Measurements from ENCODE around the gene SYNPR. TPM values are rescaled to one million over a fixed set of nuclear protein-coding genes. Genes with fewer than 3 reads are reported as not detected.

The SYNPR gene
- polyA plus RNA-seq, 1 donor from 2014 or later = 2.0 TPM

DNA sequence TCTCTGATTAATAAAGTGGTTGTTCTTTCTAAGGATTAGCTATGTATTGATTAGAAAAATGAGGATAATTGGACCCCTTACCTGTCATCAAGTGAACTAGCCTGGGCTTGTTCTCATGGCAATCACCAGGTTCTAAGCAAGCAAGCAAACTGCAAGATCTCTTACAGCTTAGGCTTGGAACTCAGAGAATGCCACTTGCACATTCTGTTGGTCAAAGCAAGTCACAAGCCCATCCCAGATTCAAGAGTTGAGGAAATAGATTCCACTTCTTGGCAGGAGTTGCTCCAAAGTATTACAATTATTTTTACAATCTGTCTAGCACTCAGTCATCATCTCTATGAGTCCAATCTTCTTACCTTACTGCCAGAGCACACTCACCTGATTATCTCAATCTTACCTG is 180.3 kb downstream of the SYNPR start:
- Histone ChIP-seq H3K79me2 (replicated peaks; ENCODE audit: insufficient read depth, low read length) (no peaks in the 10 kb centered on the region), H3F3A (ENCODE audit: insufficient read depth, low read length, poor library complexity, severe bottlenecking) (no peaks in the 10 kb centered on the region), H3K4me3 (ENCODE audit: low read length) (no peak overlapping the region), H4K20me1 (ENCODE audit: insufficient read depth) (no peaks in the 10 kb centered on the region), H2AFZ (ENCODE audit: low read depth, low read length) (no peak overlapping the region), H3K27ac (ENCODE audit: low read length) (no peak overlapping the region), H3K9me2 (ENCODE audit: insufficient read depth, low read length) (no peaks in the 10 kb centered on the region), H3K27me3 (ENCODE audit: insufficient read depth, low read depth, low read length) (no peaks in the 10 kb centered on the region), H3K9ac (ENCODE audit: low read length) (no peak overlapping the region), H3K36me3 (ENCODE audit: insufficient read depth, low read length) (no peaks in the 10 kb centered on the region), H3K4me2 (ENCODE audit: low read length) (no peak overlapping the region), H3K9me3 (ENCODE audit: low read length) (no peaks in the 10 kb centered on the region)
- TF ChIP-seq EP300 (conservative IDR thresholded peaks at IDR 0.05; ENCODE audit: poor library complexity, severe bottlenecking) = no peak
- TF ChIP-seq MXI1 (conservative IDR thresholded peaks at IDR 0.05; ENCODE audit: poor library complexity, severe bottlenecking) = no peak
- TF ChIP-seq, protein P1, sequence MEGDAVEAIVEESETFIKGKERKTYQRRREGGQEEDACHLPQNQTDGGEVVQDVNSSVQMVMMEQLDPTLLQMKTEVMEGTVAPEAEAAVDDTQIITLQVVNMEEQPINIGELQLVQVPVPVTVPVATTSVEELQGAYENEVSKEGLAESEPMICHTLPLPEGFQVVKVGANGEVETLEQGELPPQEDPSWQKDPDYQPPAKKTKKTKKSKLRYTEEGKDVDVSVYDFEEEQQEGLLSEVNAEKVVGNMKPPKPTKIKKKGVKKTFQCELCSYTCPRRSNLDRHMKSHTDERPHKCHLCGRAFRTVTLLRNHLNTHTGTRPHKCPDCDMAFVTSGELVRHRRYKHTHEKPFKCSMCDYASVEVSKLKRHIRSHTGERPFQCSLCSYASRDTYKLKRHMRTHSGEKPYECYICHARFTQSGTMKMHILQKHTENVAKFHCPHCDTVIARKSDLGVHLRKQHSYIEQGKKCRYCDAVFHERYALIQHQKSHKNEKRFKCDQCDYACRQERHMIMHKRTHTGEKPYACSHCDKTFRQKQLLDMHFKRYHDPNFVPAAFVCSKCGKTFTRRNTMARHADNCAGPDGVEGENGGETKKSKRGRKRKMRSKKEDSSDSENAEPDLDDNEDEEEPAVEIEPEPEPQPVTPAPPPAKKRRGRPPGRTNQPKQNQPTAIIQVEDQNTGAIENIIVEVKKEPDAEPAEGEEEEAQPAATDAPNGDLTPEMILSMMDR (IDR thresholded peaks at IDR 0.05; ENCODE audit: poor library complexity, severe bottlenecking) = no peak

DNA sequence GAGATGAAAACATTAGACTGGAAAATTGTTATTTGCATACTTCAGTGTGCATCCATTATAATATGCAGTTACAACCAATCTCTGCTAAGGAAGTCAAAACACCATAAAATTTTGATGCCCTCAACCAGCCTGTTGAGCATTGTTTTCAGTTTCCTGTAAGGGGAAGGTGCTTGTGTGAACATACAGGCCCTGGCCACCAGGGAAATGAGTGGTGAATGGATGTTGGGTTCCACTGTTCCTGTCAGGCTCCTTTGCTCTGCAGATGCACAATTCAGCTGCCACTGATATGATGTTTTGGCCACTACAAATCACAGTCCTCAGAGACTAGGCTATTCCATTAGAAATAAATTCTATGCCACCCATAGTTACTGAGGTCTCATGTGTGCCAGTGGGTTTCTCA is 184.6 kb downstream of the SYNPR start:
- Histone ChIP-seq H3K36me3 (ENCODE audit: insufficient read depth, low read length) (no peaks in the 10 kb centered on the region), H3F3A (ENCODE audit: insufficient read depth, low read length, poor library complexity, severe bottlenecking) (no peaks in the 10 kb centered on the region), H4K20me1 (ENCODE audit: insufficient read depth) (no peaks in the 10 kb centered on the region), H3K9me2 (ENCODE audit: insufficient read depth, low read length) (no peaks in the 10 kb centered on the region), H3K79me2 (replicated peaks; ENCODE audit: insufficient read depth, low read length) (no peaks in the 10 kb centered on the region), H2AFZ (ENCODE audit: low read depth, low read length) (no peak overlapping the region), H3K9me3 (ENCODE audit: low read length) (no peaks in the 10 kb centered on the region), H3K9ac (ENCODE audit: low read length) (no peak overlapping the region), H3K4me2 (ENCODE audit: low read length) (no peak overlapping the region), H3K27ac (ENCODE audit: low read length) (no peak overlapping the region), H3K4me3 (ENCODE audit: low read length) (no peak overlapping the region), H3K27me3 (ENCODE audit: insufficient read depth, low read depth, low read length) (no peaks in the 10 kb centered on the region)
- TF ChIP-seq MXI1 (conservative IDR thresholded peaks at IDR 0.05; ENCODE audit: poor library complexity, severe bottlenecking) (no peak), POLR2AphosphoS5 (IDR thresholded peaks at IDR 0.05) (no peak), EZH2 (IDR thresholded peaks at IDR 0.05; ENCODE audit: borderline replicate concordance, insufficient read depth, low read length, poor library complexity, severe bottlenecking) (no peak)

DNA sequence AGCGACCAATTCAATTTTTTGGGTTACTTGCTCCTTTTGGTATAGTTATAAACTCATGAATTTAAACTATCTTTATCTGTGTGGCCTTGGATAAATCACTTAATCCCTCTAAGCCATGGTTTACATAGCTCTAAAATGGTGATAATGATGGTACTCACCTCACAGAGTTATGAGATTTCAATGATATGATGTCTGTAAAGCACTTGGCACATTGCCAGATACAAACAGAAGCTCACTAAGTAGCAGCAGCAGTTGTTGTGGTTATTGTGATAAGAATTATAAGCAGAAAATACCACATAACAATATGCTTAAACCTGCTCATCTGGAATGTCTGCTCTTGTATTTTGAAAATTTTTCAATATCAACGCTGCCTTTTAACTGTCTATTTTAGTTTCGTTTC is 189.3 kb downstream of the SYNPR start:
- Histone ChIP-seq H3K27ac (ENCODE audit: low read length) (no peak overlapping the region), H3K79me2 (replicated peaks; ENCODE audit: insufficient read depth, low read length) (no peaks in the 10 kb centered on the region), H3K9ac (ENCODE audit: low read length) (no peak overlapping the region), H2AFZ (ENCODE audit: low read depth, low read length) (no peak overlapping the region), H4K20me1 (ENCODE audit: insufficient read depth) (no peaks in the 10 kb centered on the region), H3K9me3 (ENCODE audit: low read length) (no peaks in the 10 kb centered on the region), H3K27me3 (ENCODE audit: insufficient read depth, low read depth, low read length) (no peaks in the 10 kb centered on the region), H3K4me3 (ENCODE audit: low read length) (no peak overlapping the region), H3K4me2 (ENCODE audit: low read length) (no peak overlapping the region), H3F3A (ENCODE audit: insufficient read depth, low read length, poor library complexity, severe bottlenecking) (no peaks in the 10 kb centered on the region), H3K9me2 (ENCODE audit: insufficient read depth, low read length) (no peaks in the 10 kb centered on the region), H3K36me3 (ENCODE audit: insufficient read depth, low read length) (no peaks in the 10 kb centered on the region)
- TF ChIP-seq SMC3 (conservative IDR thresholded peaks at IDR 0.05; ENCODE audit: poor library complexity) (no peak), RAD21 (conservative IDR thresholded peaks at IDR 0.05) (no peak), POLR2AphosphoS5 (IDR thresholded peaks at IDR 0.05) (no peak), MXI1 (conservative IDR thresholded peaks at IDR 0.05; ENCODE audit: poor library complexity, severe bottlenecking) (no peak), EP300 (conservative IDR thresholded peaks at IDR 0.05; ENCODE audit: poor library complexity, severe bottlenecking) (no peak), TAF1 (IDR thresholded peaks at IDR 0.05; ENCODE audit: low read depth) (no peak)
- TF ChIP-seq, protein P2, sequence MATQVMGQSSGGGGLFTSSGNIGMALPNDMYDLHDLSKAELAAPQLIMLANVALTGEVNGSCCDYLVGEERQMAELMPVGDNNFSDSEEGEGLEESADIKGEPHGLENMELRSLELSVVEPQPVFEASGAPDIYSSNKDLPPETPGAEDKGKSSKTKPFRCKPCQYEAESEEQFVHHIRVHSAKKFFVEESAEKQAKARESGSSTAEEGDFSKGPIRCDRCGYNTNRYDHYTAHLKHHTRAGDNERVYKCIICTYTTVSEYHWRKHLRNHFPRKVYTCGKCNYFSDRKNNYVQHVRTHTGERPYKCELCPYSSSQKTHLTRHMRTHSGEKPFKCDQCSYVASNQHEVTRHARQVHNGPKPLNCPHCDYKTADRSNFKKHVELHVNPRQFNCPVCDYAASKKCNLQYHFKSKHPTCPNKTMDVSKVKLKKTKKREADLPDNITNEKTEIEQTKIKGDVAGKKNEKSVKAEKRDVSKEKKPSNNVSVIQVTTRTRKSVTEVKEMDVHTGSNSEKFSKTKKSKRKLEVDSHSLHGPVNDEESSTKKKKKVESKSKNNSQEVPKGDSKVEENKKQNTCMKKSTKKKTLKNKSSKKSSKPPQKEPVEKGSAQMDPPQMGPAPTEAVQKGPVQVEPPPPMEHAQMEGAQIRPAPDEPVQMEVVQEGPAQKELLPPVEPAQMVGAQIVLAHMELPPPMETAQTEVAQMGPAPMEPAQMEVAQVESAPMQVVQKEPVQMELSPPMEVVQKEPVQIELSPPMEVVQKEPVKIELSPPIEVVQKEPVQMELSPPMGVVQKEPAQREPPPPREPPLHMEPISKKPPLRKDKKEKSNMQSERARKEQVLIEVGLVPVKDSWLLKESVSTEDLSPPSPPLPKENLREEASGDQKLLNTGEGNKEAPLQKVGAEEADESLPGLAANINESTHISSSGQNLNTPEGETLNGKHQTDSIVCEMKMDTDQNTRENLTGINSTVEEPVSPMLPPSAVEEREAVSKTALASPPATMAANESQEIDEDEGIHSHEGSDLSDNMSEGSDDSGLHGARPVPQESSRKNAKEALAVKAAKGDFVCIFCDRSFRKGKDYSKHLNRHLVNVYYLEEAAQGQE (IDR thresholded peaks at IDR 0.05; ENCODE audit: borderline replicate concordance) = no peak
